Activated CD8-positive, alpha-beta memory T cell treated with anti-CD3 and anti-CD28 coated beads for 4 hours (primary cell): ENCODE results near the gene OR2F2.

Experiments used
- DNase-seq, 2 donors: peaks; one replicate each; pipeline ENCODE4 v3.0.0-alpha.2; 2020; ENCODE audit warnings: low read depth in 2 of 2

OR2F2 gene

GRCh38 chr7:143934526-143935325 lies at the start of gene OR2F2:
TSS of gene OR2F2 (plus strand) at chr7:143935233. CDS start at chr7:143935233, 0 bp downstream.
- DNase-seq = no peak

GRCh38 chr7:143885951-143886350 lies 49.1 kb upstream of the OR2F2 start:
- no peak for DNase-seq

GRCh38 chr7:143886826-143887477 lies 48.1 kb upstream of the OR2F2 start:
- DNase-seq = no peak

- no peak for DNase-seq
These were observed 46.0 kb upstream of the OR2F2 start for GRCh38 chr7:143889068-143889467.

- no peak for DNase-seq
These were observed 44.5 kb upstream of the OR2F2 start for GRCh38 chr7:143890558-143890957.

GRCh38 chr7:143891457-143891856 lies 43.6 kb upstream of the OR2F2 start:
- DNase-seq = no peak

- no peak for DNase-seq
These were observed 42.3 kb upstream of the OR2F2 start for GRCh38 chr7:143892527-143893300.

- no peak for DNase-seq
These were observed 38.4 kb upstream of the OR2F2 start for GRCh38 chr7:143896667-143897066.

- no peak for DNase-seq
These were observed 36.2 kb upstream of the OR2F2 start for GRCh38 chr7:143898810-143899209.

GRCh38 chr7:143900230-143900766 lies 34.7 kb upstream of the OR2F2 start:
- no peak for DNase-seq

GRCh38 chr7:143901332-143901667 lies 33.7 kb upstream of the OR2F2 start:
- DNase-seq = no peak

- peak; percentile 77 to 78 for DNase-seq
These were observed 33.2 kb upstream of the OR2F2 start, which contains the start of gene TCAF1 for GRCh38 chr7:143901668-143902331. TSS of gene TCAF1 (minus strand) at chr7:143902176. CDS start at chr7:143876608, 25,568 bp downstream.

- DNase-seq = no peak
These were observed 32.6 kb upstream of the OR2F2 start for GRCh38 chr7:143902332-143902899.

- no peak for DNase-seq
These were observed 29.5 kb upstream of the OR2F2 start for GRCh38 chr7:143905509-143905908.

- DNase-seq = no peak
These were observed 28.9 kb upstream of the OR2F2 start for GRCh38 chr7:143906151-143906550.

- no peak for DNase-seq
These were observed 28.1 kb upstream of the OR2F2 start for GRCh38 chr7:143906895-143907294.

- DNase-seq = no peak
These were observed 26.9 kb upstream of the OR2F2 start for GRCh38 chr7:143908120-143908519.

GRCh38 chr7:143909863-143910262 lies 25.2 kb upstream of the OR2F2 start:
- no peak for DNase-seq

- no peak for DNase-seq
These were observed 24.4 kb upstream of the OR2F2 start for GRCh38 chr7:143910473-143911248.

- DNase-seq = no peak
These were observed 21.0 kb upstream of the OR2F2 start for GRCh38 chr7:143913945-143914615.
